Fibroblast of lung (primary cell): ENCODE results near the gene ATRIP.
"Not testable (repeated sequence)": the region's sequence is repeated elsewhere in the genome, so short reads cannot be mapped to it uniquely, and the experiment has no call there.

Source experiments
- EZH2 ChIP-seq: IDR thresholded peaks from 2 replicates; pipeline ENCODE4 v1.5.1; 2012; ENCODE audit warnings: low read length, control low read depth, mild to moderate bottlenecking; ENCODE audit errors: missing control alignments
- TF ChIP-seq, protein P1 (sequence below), 2 donors: IDR thresholded peaks in 1 of 2; conservative IDR thresholded peaks in 1 of 2; 1 replicate in 1 of 2; 2 replicates in 1 of 2; pipeline ENCODE4 v1.5.1; 2011 to 2012; ENCODE audit warnings: low read length in 2 of 2, control low read depth in 1 of 2, inconsistent platforms in 1 of 2, low read depth in 1 of 2, mild to moderate bottlenecking in 1 of 2

DNA sequence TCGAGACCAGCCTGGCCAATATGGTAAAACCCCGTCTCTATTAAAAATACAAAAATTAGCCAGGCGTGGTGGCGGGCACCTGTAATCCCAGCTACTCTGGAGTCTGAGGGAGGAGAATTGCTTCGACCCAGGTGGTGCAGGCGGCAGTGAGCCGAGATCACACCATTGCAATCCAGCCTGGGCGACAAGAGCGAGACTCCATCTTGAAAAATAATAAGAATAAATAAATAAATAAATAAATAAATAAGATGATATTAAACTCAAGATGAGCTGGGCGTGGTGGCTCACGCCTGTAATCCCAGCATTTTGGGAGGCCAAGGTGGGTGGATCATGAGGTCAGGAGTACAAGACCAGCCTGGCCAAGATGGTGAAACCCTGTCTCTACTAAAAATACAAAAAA lies 34.4 kb downstream of the ATRIP start:
- TF ChIP-seq, protein P1, sequence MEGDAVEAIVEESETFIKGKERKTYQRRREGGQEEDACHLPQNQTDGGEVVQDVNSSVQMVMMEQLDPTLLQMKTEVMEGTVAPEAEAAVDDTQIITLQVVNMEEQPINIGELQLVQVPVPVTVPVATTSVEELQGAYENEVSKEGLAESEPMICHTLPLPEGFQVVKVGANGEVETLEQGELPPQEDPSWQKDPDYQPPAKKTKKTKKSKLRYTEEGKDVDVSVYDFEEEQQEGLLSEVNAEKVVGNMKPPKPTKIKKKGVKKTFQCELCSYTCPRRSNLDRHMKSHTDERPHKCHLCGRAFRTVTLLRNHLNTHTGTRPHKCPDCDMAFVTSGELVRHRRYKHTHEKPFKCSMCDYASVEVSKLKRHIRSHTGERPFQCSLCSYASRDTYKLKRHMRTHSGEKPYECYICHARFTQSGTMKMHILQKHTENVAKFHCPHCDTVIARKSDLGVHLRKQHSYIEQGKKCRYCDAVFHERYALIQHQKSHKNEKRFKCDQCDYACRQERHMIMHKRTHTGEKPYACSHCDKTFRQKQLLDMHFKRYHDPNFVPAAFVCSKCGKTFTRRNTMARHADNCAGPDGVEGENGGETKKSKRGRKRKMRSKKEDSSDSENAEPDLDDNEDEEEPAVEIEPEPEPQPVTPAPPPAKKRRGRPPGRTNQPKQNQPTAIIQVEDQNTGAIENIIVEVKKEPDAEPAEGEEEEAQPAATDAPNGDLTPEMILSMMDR (conservative IDR thresholded peaks at IDR 0.05 in 1 of 2, IDR thresholded peaks at IDR 0.05 in 1 of 2; ENCODE audit: low read depth in 1 of 2, low read length in 2 of 2), result not testable (repeated sequence)
- not testable (repeated sequence) for TF ChIP-seq EZH2
